Keratinocyte (primary cell): ENCODE data around the gene IL17REL. TPM values are rescaled to one million over a fixed set of nuclear protein-coding genes. Genes with fewer than 3 reads are reported as not detected.
"Not testable (repeated sequence)": the region's sequence is repeated elsewhere in the genome, so short reads cannot be mapped to it uniquely, and the experiment has no call there.

Experiments used
- DNase-seq: peaks from one replicate; pipeline ENCODE4 v3.0.0-alpha.2; 2011; ENCODE audit warnings: low read depth, missing footprints, low spot score
- FAIRE-seq: peaks from 2 replicates; lab custom pipeline; 2011; peaks lifted over from hg19 to GRCh38; lab: Jason Lieb, UNC
- H2AFZ ChIP-seq: 2 replicates; pipeline ENCODE4 v1.6.0; 2012; ENCODE audit warnings: low read length, control low read depth, inconsistent platforms; ENCODE audit not compliant: control insufficient read depth
- H3K27ac ChIP-seq: 2 replicates; pipeline ENCODE4 v1.5.1; 2011; ENCODE audit warnings: low read length; ENCODE audit not compliant: control insufficient read depth, insufficient read depth
- H3K27me3 ChIP-seq: 3 replicates; pipeline ENCODE4 v1.6.0; 2011; ENCODE audit warnings: low read length; ENCODE audit not compliant: control insufficient read depth, insufficient read depth; ENCODE audit errors: extremely low read depth
- H3K36me3 ChIP-seq, 2 experiments: 2 replicates in 1 of 2; 3 replicates in 1 of 2; pipeline ENCODE4 v1.5.1; 2011; ENCODE audit warnings: low read length in 2 of 2, mild to moderate bottlenecking in 1 of 2; ENCODE audit not compliant: control insufficient read depth in 2 of 2, insufficient read depth in 2 of 2; ENCODE audit errors: extremely low read depth in 1 of 2
- H3K4me1 ChIP-seq: 3 replicates; pipeline ENCODE4 v1.5.1; 2011; ENCODE audit warnings: low read length; ENCODE audit not compliant: control insufficient read depth, insufficient read depth; ENCODE audit errors: extremely low read depth
- H3K4me2 ChIP-seq: 3 replicates; pipeline ENCODE4 v1.6.0; 2011; ENCODE audit warnings: low read depth, low read length; ENCODE audit not compliant: control insufficient read depth, insufficient read depth; ENCODE audit errors: extremely low read depth
- H3K4me3 ChIP-seq, 3 experiments: fragments of 200-600 bp in 1 of 3; sonication (generic) in 1 of 3; 2 replicates in 2 of 3; 3 replicates in 1 of 3; pipeline ENCODE4 v1.5.1; 2011 to 2016; ENCODE audit warnings: low read length in 3 of 3, mild to moderate bottlenecking in 3 of 3, control low read depth in 2 of 3, inconsistent platforms in 1 of 3, low read depth in 1 of 3, mixed read lengths in 1 of 3, mixed run types in 1 of 3, moderate library complexity in 1 of 3; ENCODE audit not compliant: control insufficient read depth in 2 of 3, insufficient read depth in 2 of 3; ENCODE audit errors: extremely low read depth in 1 of 3
- H3K79me2 ChIP-seq: 2 replicates; pipeline ENCODE4 v1.6.0; 2012; ENCODE audit warnings: low read length; ENCODE audit not compliant: control insufficient read depth, insufficient read depth
- H3K9ac ChIP-seq: 3 replicates; pipeline ENCODE4 v1.6.0; 2011; ENCODE audit warnings: low read length; ENCODE audit not compliant: control insufficient read depth, insufficient read depth; ENCODE audit errors: extremely low read depth
- H3K9me1 ChIP-seq: 3 replicates; pipeline ENCODE4 v1.6.0; 2011; ENCODE audit warnings: low read length; ENCODE audit not compliant: control insufficient read depth, insufficient read depth; ENCODE audit errors: extremely low read depth
- H3K9me3 ChIP-seq: 2 replicates; pipeline ENCODE4 v1.5.1; 2012; ENCODE audit warnings: low read depth, low read length; ENCODE audit not compliant: control insufficient read depth
- H4K20me1 ChIP-seq: 3 replicates; pipeline ENCODE4 v1.6.0; 2011; ENCODE audit warnings: low read length; ENCODE audit not compliant: control insufficient read depth, insufficient read depth; ENCODE audit errors: extremely low read depth
- EZH2 ChIP-seq: IDR thresholded peaks from one replicate; pipeline ENCODE4 v1.6.1; 2012; ENCODE audit warnings: inconsistent platforms, mild to moderate bottlenecking, low read length, moderate library complexity
- dilution Hi-C: fragments of 300-500 bp; cut with MboI; formaldehyde crosslinking; loops from one replicate; pipeline ENCODE4 v1.7.0; 2020; ENCODE audit warnings: low sequenced_read_pairs; ENCODE audit not compliant: extremely low pct_ligation_motif_present
- polyA plus RNA-seq, 5 experiments: library from polyadenylated mRNA; depleted of rRNA in 3 of 5; stranded (reverse) in 3 of 5; stranded (forward) in 1 of 5; unstranded in 1 of 5; fragments of >200 nt; gene quantifications; 1 replicate in 1 of 5; 2 replicates in 3 of 5; 3 replicates in 1 of 5; pipeline versions ENCODE4 v1.2.1 to v1.2.3, GENCODE V29; 2011 to 2012; ENCODE audit warnings: missing spikeins in 2 of 5, low read depth in 1 of 5, low replicate concordance in 1 of 5
- TF ChIP-seq, protein P1 (sequence below), 3 experiments: IDR thresholded peaks in 1 of 3; conservative IDR thresholded peaks in 1 of 3; optimal IDR thresholded peaks in 1 of 3; 2 replicates in 2 of 3; 3 replicates in 1 of 3; pipeline versions ENCODE3 to v1.5.1; 2011; ENCODE audit warnings: low read length in 3 of 3, mild to moderate bottlenecking in 3 of 3, moderate library complexity in 2 of 3, control low read depth in 1 of 3, inconsistent platforms in 1 of 3; ENCODE audit not compliant: insufficient read depth in 2 of 3; ENCODE audit errors: extremely low read depth in 1 of 3

Gene IL17REL
- polyA plus RNA-seq, 1 donor (not counting 4 experiments of a cell fraction or from before 2014, with no cell fraction given), result not detected

DNA sequence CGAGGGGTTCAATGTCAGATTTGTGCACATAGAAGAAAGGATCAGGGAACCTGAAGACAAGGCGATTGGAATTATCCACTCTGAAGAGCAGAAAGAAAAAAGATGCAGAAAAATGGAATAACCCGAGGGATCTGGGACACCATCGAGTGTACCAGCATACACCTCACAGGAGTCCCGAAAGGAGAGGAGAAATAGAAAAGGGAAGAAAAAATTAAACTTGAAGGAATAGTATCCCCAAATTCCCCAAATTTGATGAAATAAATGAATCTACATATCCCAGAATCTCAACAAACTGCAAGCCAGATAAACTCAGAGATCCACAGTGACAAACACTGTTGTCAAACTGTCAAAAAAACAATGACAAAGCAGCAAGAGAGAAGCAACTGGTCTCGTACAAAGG is 21.4 kb downstream of the IL17REL start:
- no peaks in the 10 kb centered on the region for H3K36me3 ChIP-seq
- DNase-seq, result no peak

DNA sequence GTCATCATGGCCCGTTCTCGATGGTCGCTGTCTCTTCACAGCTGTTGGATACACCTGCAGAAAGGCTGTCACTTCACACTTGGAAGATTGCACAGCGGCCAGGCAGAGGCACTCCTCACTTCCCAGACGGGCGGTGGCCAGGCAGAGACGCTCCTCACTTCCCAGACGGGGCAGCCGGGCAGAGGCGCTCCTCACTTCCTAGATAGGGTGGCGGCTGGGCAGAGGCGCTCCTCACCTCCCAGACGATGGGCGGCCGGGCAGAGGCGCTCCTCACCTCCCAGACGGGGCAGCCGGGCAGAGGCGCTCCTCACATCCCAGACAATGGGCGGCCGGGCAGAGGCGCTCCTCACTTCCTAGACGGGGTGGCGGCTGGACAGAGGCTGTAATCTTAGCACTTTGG is 22.7 kb downstream of the IL17REL start:
- H3K9ac ChIP-seq, H3K9me1 ChIP-seq, dilution Hi-C loops, H3K4me1 ChIP-seq, H2AFZ ChIP-seq, FAIRE-seq, H3K27me3 ChIP-seq, H3K36me3 ChIP-seq, H3K79me2 ChIP-seq, H3K9me3 ChIP-seq, H3K4me3 ChIP-seq, DNase-seq, H4K20me1 ChIP-seq, H3K4me2 ChIP-seq, H3K27ac ChIP-seq: not testable (repeated sequence)

More for the DNA sequence above, 21.4 kb downstream of the IL17REL start:
- no peaks in the 10 kb centered on the region for H3K4me1 ChIP-seq
- H3K9me1 ChIP-seq, result no peaks in the 10 kb centered on the region
- H3K4me2 ChIP-seq, result no peak overlapping the region
- H3K4me3 ChIP-seq, result no peak overlapping the region
- H3K27me3 ChIP-seq, result peaks cover 8% of the 10 kb centered on the region
- H3K9me3 ChIP-seq, result no peaks in the 10 kb centered on the region
- H3K79me2 ChIP-seq, result no peaks in the 10 kb centered on the region
- no peaks in the 10 kb centered on the region for H4K20me1 ChIP-seq
- FAIRE-seq, result no peak
- no peak overlapping the region for H3K9ac ChIP-seq
- dilution Hi-C loops, result no loop called here
- TF ChIP-seq, protein P1, sequence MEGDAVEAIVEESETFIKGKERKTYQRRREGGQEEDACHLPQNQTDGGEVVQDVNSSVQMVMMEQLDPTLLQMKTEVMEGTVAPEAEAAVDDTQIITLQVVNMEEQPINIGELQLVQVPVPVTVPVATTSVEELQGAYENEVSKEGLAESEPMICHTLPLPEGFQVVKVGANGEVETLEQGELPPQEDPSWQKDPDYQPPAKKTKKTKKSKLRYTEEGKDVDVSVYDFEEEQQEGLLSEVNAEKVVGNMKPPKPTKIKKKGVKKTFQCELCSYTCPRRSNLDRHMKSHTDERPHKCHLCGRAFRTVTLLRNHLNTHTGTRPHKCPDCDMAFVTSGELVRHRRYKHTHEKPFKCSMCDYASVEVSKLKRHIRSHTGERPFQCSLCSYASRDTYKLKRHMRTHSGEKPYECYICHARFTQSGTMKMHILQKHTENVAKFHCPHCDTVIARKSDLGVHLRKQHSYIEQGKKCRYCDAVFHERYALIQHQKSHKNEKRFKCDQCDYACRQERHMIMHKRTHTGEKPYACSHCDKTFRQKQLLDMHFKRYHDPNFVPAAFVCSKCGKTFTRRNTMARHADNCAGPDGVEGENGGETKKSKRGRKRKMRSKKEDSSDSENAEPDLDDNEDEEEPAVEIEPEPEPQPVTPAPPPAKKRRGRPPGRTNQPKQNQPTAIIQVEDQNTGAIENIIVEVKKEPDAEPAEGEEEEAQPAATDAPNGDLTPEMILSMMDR (optimal IDR thresholded peaks at IDR 0.05 in 1 of 3, IDR thresholded peaks at IDR 0.05 in 1 of 3, conservative IDR thresholded peaks at IDR 0.05 in 1 of 3; ENCODE audit: extremely low read depth in 1 of 3, insufficient read depth in 2 of 3, low read length in 3 of 3), result no peak
- TF ChIP-seq EZH2, result no peak
- H2AFZ ChIP-seq, result no peak overlapping the region
- H3K27ac ChIP-seq, result no peak overlapping the region

DNA sequence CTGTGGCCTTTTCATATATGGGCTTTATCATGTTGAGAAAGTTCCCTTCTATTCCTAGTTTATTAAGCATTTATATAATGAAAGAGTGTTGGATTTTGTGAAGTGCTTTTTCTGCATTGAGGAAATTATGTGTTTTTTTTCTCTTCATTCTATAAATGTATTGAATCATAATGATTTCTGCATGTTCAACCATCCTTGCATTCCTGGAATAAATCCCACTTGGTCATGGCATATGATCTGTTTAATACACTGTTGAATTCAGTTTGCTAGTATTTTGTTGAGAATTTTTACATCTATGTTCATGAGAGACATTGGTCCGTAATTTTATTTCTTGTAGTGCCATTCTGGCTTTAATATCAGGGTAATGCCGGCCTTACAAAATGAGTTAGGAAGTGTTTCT is 26.2 kb downstream of the IL17REL start:
- Histone ChIP-seq H3K4me2 (no peak overlapping the region), H3K4me3 (no peak overlapping the region), H3K79me2 (no peaks in the 10 kb centered on the region), H3K9me3 (no peaks in the 10 kb centered on the region), H4K20me1 (no peaks in the 10 kb centered on the region), H3K27ac (no peak overlapping the region), H3K4me1 (no peaks in the 10 kb centered on the region), H3K9ac (no peak overlapping the region), H3K36me3 (no peaks in the 10 kb centered on the region), H2AFZ (no peak overlapping the region), H3K9me1 (no peaks in the 10 kb centered on the region), H3K27me3 (peaks cover 29% of the 10 kb centered on the region)
- DNase-seq (no peak), FAIRE-seq (no peak)
- TF ChIP-seq, protein P1 (optimal IDR thresholded peaks at IDR 0.05 in 1 of 3, IDR thresholded peaks at IDR 0.05 in 1 of 3, conservative IDR thresholded peaks at IDR 0.05 in 1 of 3; ENCODE audit: extremely low read depth in 1 of 3, insufficient read depth in 2 of 3, low read length in 3 of 3), result no peak
- no peak for TF ChIP-seq EZH2
- dilution Hi-C loops, result no loop called here
